ENCODE measurements around the gene PSMB8.

Gene PSMB8

GRCh38 chr6:32843979-32844838 lies at the start of gene PSMB8:
TSS of gene PSMB8 (minus strand) at chr6:32844047. CDS start at chr6:32843996, 51 bp downstream.
- CTCF ChIA-PET = interaction anchor here (1.9 kb wide), 1 partner anchor 24 kb away, joined by 7 read pairs; no protein-coding TSS in a partner anchor
- peak; percentile 82 for DNase-seq (ENCODE audit: extremely low spot score)
- TF ChIP-seq ZNF384 (IDR thresholded peaks at IDR 0.05) (no peak), CTBP1 (IDR thresholded peaks at IDR 0.05; ENCODE audit: borderline replicate concordance) (no peak), TARDBP (IDR thresholded peaks at IDR 0.05) (no peak), ELF4 (IDR thresholded peaks at IDR 0.05) (no peak)
- POLR2A ChIA-PET = interaction anchor here (1.0 to 2.4 kb wide), 3 partner anchors 10 to 128 kb away, joined by 4 to 17 read pairs (median 5); partner anchors contain the start of genes PSMB9 and TAP1

GRCh38 chr6:32890831-32891230 lies 47.0 kb upstream of the PSMB8 start:
- DNase-seq (ENCODE audit: extremely low spot score) = no peak
- ChIA-PET CTCF (interaction anchor here (1.3 kb wide), 1 partner anchor 94 kb away, joined by 6 read pairs; no protein-coding TSS in a partner anchor), POLR2A (interaction anchor here (5.8 kb wide), 1 partner anchor 79 kb away, joined by 166 read pairs; the partner anchor contains the start of gene BRD2)
- no peak for TF ChIP-seq TARDBP (IDR thresholded peaks at IDR 0.05)
- no peak for TF ChIP-seq ARNT (IDR thresholded peaks at IDR 0.05)
- no peak for TF ChIP-seq FOXA1 (IDR thresholded peaks at IDR 0.05)

- DNase-seq (ENCODE audit: extremely low spot score) = no peak
- CTCF ChIA-PET = interaction anchor here (1.3 kb wide), 1 partner anchor 95 kb away, joined by 6 read pairs; no protein-coding TSS in a partner anchor
- POLR2A ChIA-PET = no interaction called here
- TF ChIP-seq L3MBTL2 (conservative IDR thresholded peaks at IDR 0.05) (no peak), ZNF384 (IDR thresholded peaks at IDR 0.05) (no peak), ELF4 (IDR thresholded peaks at IDR 0.05) (no peak), NFRKB (IDR thresholded peaks at IDR 0.05) (no peak), BHLHE40 (IDR thresholded peaks at IDR 0.05; ENCODE audit: borderline replicate concordance) (no peak), ARNT (IDR thresholded peaks at IDR 0.05) (no peak), LEF1 (IDR thresholded peaks at IDR 0.05; ENCODE audit: borderline replicate concordance) (no peak), SP1 (IDR thresholded peaks at IDR 0.05) (no peak)
These were observed 45.7 kb upstream of the PSMB8 start for GRCh38 chr6:32889533-32889932.

GRCh38 chr6:32888576-32888975 lies 44.7 kb upstream of the PSMB8 start:
- TF ChIP-seq PKNOX1 (IDR thresholded peaks at IDR 0.05) (no peak), L3MBTL2 (conservative IDR thresholded peaks at IDR 0.05) (no peak), BHLHE40 (IDR thresholded peaks at IDR 0.05; ENCODE audit: borderline replicate concordance) (no peak), CTBP1 (IDR thresholded peaks at IDR 0.05; ENCODE audit: borderline replicate concordance) (no peak)
- no peak for DNase-seq (ENCODE audit: extremely low spot score)
- ChIA-PET POLR2A (no interaction called here), CTCF (no interaction called here)

- POLR2A ChIA-PET = no interaction called here
- CTCF ChIA-PET = no interaction called here
- TF ChIP-seq SUZ12 (IDR thresholded peaks at IDR 0.05) (no peak), L3MBTL2 (conservative IDR thresholded peaks at IDR 0.05) (no peak), FOXM1 (IDR thresholded peaks at IDR 0.05; ENCODE audit: borderline replicate concordance) (no peak), FOXK2 (IDR thresholded peaks at IDR 0.05) (no peak), LEF1 (IDR thresholded peaks at IDR 0.05; ENCODE audit: borderline replicate concordance) (no peak), SP1 (IDR thresholded peaks at IDR 0.05) (no peak), TARDBP (IDR thresholded peaks at IDR 0.05) (no peak), NFRKB (IDR thresholded peaks at IDR 0.05) (no peak), ZNF384 (IDR thresholded peaks at IDR 0.05) (no peak), ARNT (IDR thresholded peaks at IDR 0.05) (no peak), PKNOX1 (IDR thresholded peaks at IDR 0.05) (no peak), BHLHE40 (IDR thresholded peaks at IDR 0.05; ENCODE audit: borderline replicate concordance) (no peak), HDGF (IDR thresholded peaks at IDR 0.05; ENCODE audit: borderline replicate concordance) (no peak)
These were observed 43.8 kb upstream of the PSMB8 start for GRCh38 chr6:32887616-32888015.

GRCh38 chr6:32886681-32887383 lies 43.0 kb upstream of the PSMB8 start:
- ChIA-PET CTCF (interaction anchor here (0.6 to 1.7 kb wide), 5 partner anchors 19 to 98 kb away, joined by 3 to 34 read pairs (median 5); no protein-coding TSS in a partner anchor), POLR2A (interaction anchor here (1.3 to 1.7 kb wide), 3 partner anchors 8 to 85 kb away, joined by 5 to 11 read pairs (median 10); no protein-coding TSS in a partner anchor)
- no peak for TF ChIP-seq FOXM1 (IDR thresholded peaks at IDR 0.05; ENCODE audit: borderline replicate concordance)
- no peak for TF ChIP-seq CTBP1 (IDR thresholded peaks at IDR 0.05; ENCODE audit: borderline replicate concordance)
- TF ChIP-seq TARDBP (IDR thresholded peaks at IDR 0.05) = no peak
- TF ChIP-seq LEF1 (IDR thresholded peaks at IDR 0.05; ENCODE audit: borderline replicate concordance) = no peak
- TF ChIP-seq NFRKB (IDR thresholded peaks at IDR 0.05) = no peak
- no peak for TF ChIP-seq ARNT (IDR thresholded peaks at IDR 0.05)
- TF ChIP-seq ZNF384 (IDR thresholded peaks at IDR 0.05) = no peak
- TF ChIP-seq BHLHE40 (IDR thresholded peaks at IDR 0.05; ENCODE audit: borderline replicate concordance) = no peak
- TF ChIP-seq FOXK2 (IDR thresholded peaks at IDR 0.05) = no peak
- TF ChIP-seq HDGF (IDR thresholded peaks at IDR 0.05; ENCODE audit: borderline replicate concordance) = no peak
- TF ChIP-seq SUZ12 (IDR thresholded peaks at IDR 0.05) = no peak
- TF ChIP-seq SP1 (IDR thresholded peaks at IDR 0.05) = no peak
- TF ChIP-seq L3MBTL2 (conservative IDR thresholded peaks at IDR 0.05) = no peak
- no peak for TF ChIP-seq PKNOX1 (IDR thresholded peaks at IDR 0.05)
- no peak for DNase-seq (ENCODE audit: extremely low spot score)

More at GRCh38 chr6:32887616-32888015, 43.8 kb upstream of the PSMB8 start:
- DNase-seq (ENCODE audit: extremely low spot score) = no peak
